ENCODE measurements around the gene EPHA6. TPM values are rescaled to one million over a fixed set of nuclear protein-coding genes. Genes with fewer than 3 reads are reported as not detected.

Gene EPHA6
- total RNA-seq, 1 experiment from 2014 or later, result 0.61 TPM

GRCh38 chr3:97689962-97690361 is 875.6 kb downstream of the EPHA6 start:
- Mint-ChIP-seq H3K27me3 (ENCODE audit: low read depth) (no peaks in the 10 kb centered on the region), H3K36me3 (ENCODE audit: insufficient read depth in 1 of 3, low read depth in 3 of 3) (no peaks in the 10 kb centered on the region; a peak in 2 of 7 replicates), H3K4me1 (peaks cover 11 to 20% of the 10 kb centered on the region in 2 experiments), H3K27ac (no peak overlapping the region), H3K9me3 (no peaks in the 10 kb centered on the region; a peak in 1 of 5 replicates), H3K4me3 (no peak overlapping the region)
- Histone ChIP-seq H3K23ac (ENCODE audit: insufficient read length, low read depth, low read length) (no peak overlapping the region), H4K91ac (ENCODE audit: insufficient read length, low read depth, low read length) (no peak overlapping the region), H3K79me2 (ENCODE audit: insufficient read depth, low read length) (no peaks in the 10 kb centered on the region), H3K14ac (ENCODE audit: insufficient read depth, low read length) (no peak overlapping the region), H3K27ac (ENCODE audit: insufficient read length, low read depth, low read length) (no peak overlapping the region), H2BK5ac (ENCODE audit: insufficient read length, low read length) (no peak overlapping the region), H3K27me3 (ENCODE audit: insufficient read depth, low read length) (no peaks in the 10 kb centered on the region), H3K4me2 (ENCODE audit: insufficient read depth, insufficient read length, low read length) (no peak overlapping the region), H2AFZ (ENCODE audit: low read length) (no peak overlapping the region), H3K9me3 (ENCODE audit: control insufficient read depth, low read depth, low read length) (no peaks in the 10 kb centered on the region), H3K18ac (ENCODE audit: insufficient read length, low read depth, low read length) (no peak overlapping the region), H3K4ac (ENCODE audit: low read depth, low read length) (no peak overlapping the region), H2BK12ac (ENCODE audit: insufficient read length, low read depth, low read length) (no peak overlapping the region), H2BK15ac (ENCODE audit: low read depth, low read length) (no peak overlapping the region), H3K4me1 (ENCODE audit: insufficient read depth, low read length) (0 out of 2 replicates have a peak, but pooled peaks cover 4% of the 10 kb centered on the region), H3K79me1 (ENCODE audit: insufficient read depth, low read depth, low read length, poor library complexity, severe bottlenecking) (no peaks in the 10 kb centered on the region), H2BK120ac (ENCODE audit: low read depth, low read length, poor library complexity, severe bottlenecking) (no peak overlapping the region), H3T11ph (ENCODE audit: low read length) (no peak overlapping the region), H3K9ac (ENCODE audit: extremely low read depth, insufficient read length, low read length) (no peak overlapping the region), H3K56ac (ENCODE audit: insufficient read length, low read depth, low read length) (no peak overlapping the region), H4K20me1 (ENCODE audit: control insufficient read depth, insufficient read depth, insufficient read length) (no peaks in the 10 kb centered on the region), H4K8ac (replicated peaks; ENCODE audit: insufficient read length, low read depth, low read length) (no peak overlapping the region), H2BK20ac (ENCODE audit: low read depth, low read length, poor library complexity, severe bottlenecking) (no peak overlapping the region), H2AK5ac (ENCODE audit: insufficient read length, low read length) (no peak overlapping the region), H4K5ac (ENCODE audit: insufficient read length, low read depth, low read length) (no peak overlapping the region), H3K23me2 (ENCODE audit: insufficient read length, low read depth, low read length, poor library complexity, severe bottlenecking) (no peaks in the 10 kb centered on the region)
- no peak for TF ChIP-seq CTCF (conservative IDR thresholded peaks at IDR 0.05)
- no peak for DNase-seq
